ENCODE data around the gene MBOAT7. TPM values are rescaled to one million over a fixed set of nuclear protein-coding genes. Genes with fewer than 3 reads are reported as not detected.

Gene MBOAT7
- total and polyA plus RNA-seq, 4 donors = 39.0 to 154 (median 73.3) TPM

DNA sequence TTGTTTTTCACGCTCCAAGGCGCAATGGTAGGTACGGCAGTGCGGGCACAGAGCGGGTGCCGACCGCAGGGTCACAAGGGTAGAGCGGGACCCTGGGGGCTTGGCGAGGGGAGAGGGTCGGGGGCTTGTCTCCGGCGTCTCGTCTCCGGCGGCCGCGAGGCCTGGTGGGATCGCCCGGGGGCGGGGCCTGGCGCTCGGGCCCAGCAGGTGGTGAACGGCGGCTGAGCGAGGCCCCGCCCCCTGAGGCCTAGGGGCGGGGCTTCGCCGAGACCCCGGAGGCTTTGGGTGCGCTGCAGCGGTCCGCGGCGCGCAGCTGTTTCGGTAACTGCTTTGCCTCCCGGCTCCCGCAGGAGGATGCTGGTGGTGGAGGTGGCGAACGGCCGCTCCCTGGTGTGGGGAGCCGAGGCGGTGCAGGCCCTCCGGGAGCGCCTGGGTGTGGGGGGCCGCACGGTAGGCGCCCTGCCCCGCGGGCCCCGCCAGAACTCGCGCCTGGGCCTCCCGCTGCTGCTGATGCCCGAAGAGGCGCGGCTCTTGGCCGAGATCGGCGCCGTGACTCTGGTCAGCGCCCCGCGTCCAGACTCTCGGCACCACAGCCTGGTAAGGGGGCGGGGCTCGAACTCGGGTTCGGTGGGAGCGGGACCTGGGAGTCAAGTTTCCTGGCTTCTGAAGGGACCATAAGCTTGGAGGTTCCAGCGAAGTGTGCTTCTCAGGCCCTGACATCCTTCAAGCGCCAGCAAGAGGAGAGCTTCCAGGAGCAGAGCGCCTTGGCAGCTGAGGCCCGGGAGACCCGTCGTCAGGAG lies 1.8 kb upstream of the MBOAT7 start, which contains the start of gene TSEN34:
Gene TSEN34, plus strand, starts transcription at position 298 of the 800 bp plus-strand sequence. Its CDS starts 57 bp downstream, at position 355.
- no peaks in the 10 kb centered on the region for H3K27me3 ChIP-seq (ENCODE audit: control insufficient read depth in 3 of 3, insufficient read depth in 3 of 3, low read length in 2 of 3)
- DNase-seq (peak in 2 of 3 donors; percentile 91 to 95), ATAC-seq (ENCODE audit: insufficient read depth, low FRiP score) (peak; percentile 34)
- peak within 1 kb of the TSS; percentile 57 for H3K4me3 ChIP-seq
- H3K4me1 ChIP-seq (ENCODE audit: control insufficient read depth in 5 of 5, insufficient read depth in 5 of 5, low read length in 5 of 5) = peaks cover 0 to 21% (median 8%) of the 10 kb centered on the region in 5 donors
- WGBS, 2 donors = 1% methylated on average over 62 to 77 of the region's 77 CpGs
- TF ChIP-seq, protein P1, sequence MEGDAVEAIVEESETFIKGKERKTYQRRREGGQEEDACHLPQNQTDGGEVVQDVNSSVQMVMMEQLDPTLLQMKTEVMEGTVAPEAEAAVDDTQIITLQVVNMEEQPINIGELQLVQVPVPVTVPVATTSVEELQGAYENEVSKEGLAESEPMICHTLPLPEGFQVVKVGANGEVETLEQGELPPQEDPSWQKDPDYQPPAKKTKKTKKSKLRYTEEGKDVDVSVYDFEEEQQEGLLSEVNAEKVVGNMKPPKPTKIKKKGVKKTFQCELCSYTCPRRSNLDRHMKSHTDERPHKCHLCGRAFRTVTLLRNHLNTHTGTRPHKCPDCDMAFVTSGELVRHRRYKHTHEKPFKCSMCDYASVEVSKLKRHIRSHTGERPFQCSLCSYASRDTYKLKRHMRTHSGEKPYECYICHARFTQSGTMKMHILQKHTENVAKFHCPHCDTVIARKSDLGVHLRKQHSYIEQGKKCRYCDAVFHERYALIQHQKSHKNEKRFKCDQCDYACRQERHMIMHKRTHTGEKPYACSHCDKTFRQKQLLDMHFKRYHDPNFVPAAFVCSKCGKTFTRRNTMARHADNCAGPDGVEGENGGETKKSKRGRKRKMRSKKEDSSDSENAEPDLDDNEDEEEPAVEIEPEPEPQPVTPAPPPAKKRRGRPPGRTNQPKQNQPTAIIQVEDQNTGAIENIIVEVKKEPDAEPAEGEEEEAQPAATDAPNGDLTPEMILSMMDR (IDR thresholded peaks at IDR 0.05; ENCODE audit: control extremely low read depth, extremely low read depth) = no peak
- H3K9me3 ChIP-seq (ENCODE audit: control insufficient read depth in 4 of 4, insufficient read depth in 3 of 4, low read length in 3 of 4) = no peaks in the 10 kb centered on the region
- H3K36me3 ChIP-seq (ENCODE audit: control insufficient read depth in 4 of 4, insufficient read depth in 4 of 4, low read length in 4 of 4) = peaks cover 0 to 14% (median 13%) of the 10 kb centered on the region in 4 donors
- peak within 1 kb of the TSS; percentile 84 to 98 for H3K9ac ChIP-seq (ENCODE audit: insufficient read depth in 1 of 2, low read length in 2 of 2)
- peak within 1 kb of the TSS; percentile 98 to 99 for H3K27ac ChIP-seq (ENCODE audit: low read depth in 1 of 2, low read length in 1 of 2)

GRCh38 chr19:54190503-54191010 lies 1.2 kb upstream of the MBOAT7 start:
- peak overlapping the region; percentile 98 to 99 for H3K27ac ChIP-seq (ENCODE audit: low read depth in 1 of 2, low read length in 1 of 2)
- no peaks in the 10 kb centered on the region for H3K27me3 ChIP-seq (ENCODE audit: control insufficient read depth in 3 of 3, insufficient read depth in 3 of 3, low read length in 2 of 3)
- DNase-seq (peak; percentile 100), ATAC-seq (ENCODE audit: insufficient read depth, low FRiP score) (peak; percentile 67)
- TF ChIP-seq, protein P1 (IDR thresholded peaks at IDR 0.05; ENCODE audit: control extremely low read depth, extremely low read depth) = no peak
- H3K36me3 ChIP-seq (ENCODE audit: control insufficient read depth in 4 of 4, insufficient read depth in 4 of 4, low read length in 4 of 4) = peaks cover 0 to 15% (median 14%) of the 10 kb centered on the region in 4 donors
- H3K9me3 ChIP-seq (ENCODE audit: control insufficient read depth in 4 of 4, insufficient read depth in 3 of 4, low read length in 3 of 4) = no peaks in the 10 kb centered on the region
- H3K4me1 ChIP-seq (ENCODE audit: control insufficient read depth in 5 of 5, insufficient read depth in 5 of 5, low read length in 5 of 5) = peaks cover 0 to 21% (median 8%) of the 10 kb centered on the region in 5 donors
- 0% methylated on average over 56 of the region's 56 CpGs for WGBS, 2 donors
- peak overlapping the region; percentile 57 for H3K4me3 ChIP-seq
- H3K9ac ChIP-seq (ENCODE audit: insufficient read depth in 1 of 2, low read length in 2 of 2) = peak overlapping the region; percentile 84 to 98

DNA sequence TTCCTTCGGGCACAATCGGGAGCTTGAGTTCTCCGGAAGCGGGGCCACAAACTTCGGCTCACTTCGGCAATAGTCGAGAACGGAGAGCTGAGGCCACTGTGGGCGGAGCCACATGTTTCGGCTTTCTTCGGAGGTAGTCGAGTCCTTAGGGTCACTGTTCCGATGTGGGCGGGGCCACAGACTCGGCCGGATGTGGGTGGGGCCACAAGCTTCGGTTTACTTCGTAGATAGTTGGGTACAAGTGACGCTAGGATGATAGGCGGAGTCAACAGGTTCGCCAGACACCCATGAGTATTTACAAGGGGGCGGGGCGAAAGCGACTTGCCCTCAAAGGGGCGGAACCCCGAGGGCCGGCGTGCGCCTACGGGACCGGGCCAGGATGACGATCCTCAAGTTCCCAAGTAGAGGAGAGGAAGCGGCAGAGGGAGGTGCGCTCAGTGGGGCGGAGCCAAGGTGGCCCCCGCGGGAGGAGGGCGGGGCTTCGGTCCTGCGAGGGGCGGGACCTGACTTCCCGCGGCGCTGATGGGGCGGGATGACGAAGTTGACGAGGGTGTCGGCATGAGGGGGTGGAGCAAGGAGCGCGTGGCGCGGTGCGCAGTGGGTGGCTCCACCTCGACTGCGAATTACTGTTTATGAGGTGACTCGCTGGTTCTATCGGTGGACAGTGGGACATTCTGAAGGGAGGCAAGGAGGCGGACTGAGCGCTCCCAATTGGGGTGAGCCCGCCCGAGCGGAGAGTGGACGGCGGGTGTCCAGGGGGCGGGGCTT lies 539 bp upstream of the MBOAT7 start:
- WGBS, 2 donors = 0% methylated on average over 61 to 65 of the region's 65 CpGs
- H3K27ac ChIP-seq (ENCODE audit: low read depth in 1 of 2, low read length in 1 of 2) = peak overlapping the region; percentile 98 to 99
- DNase-seq = peak; percentile 100
- peak; percentile 79 for ATAC-seq (ENCODE audit: insufficient read depth, low FRiP score)
- peaks cover 0 to 15% (median 14%) of the 10 kb centered on the region in 4 donors for H3K36me3 ChIP-seq (ENCODE audit: control insufficient read depth in 4 of 4, insufficient read depth in 4 of 4, low read length in 4 of 4)
- peaks cover 0 to 21% (median 8%) of the 10 kb centered on the region in 5 donors for H3K4me1 ChIP-seq (ENCODE audit: control insufficient read depth in 5 of 5, insufficient read depth in 5 of 5, low read length in 5 of 5)
- no peaks in the 10 kb centered on the region for H3K9me3 ChIP-seq (ENCODE audit: control insufficient read depth in 4 of 4, insufficient read depth in 3 of 4, low read length in 3 of 4)
- peak overlapping the region; percentile 84 to 98 for H3K9ac ChIP-seq (ENCODE audit: insufficient read depth in 1 of 2, low read length in 2 of 2)
- H3K27me3 ChIP-seq (ENCODE audit: control insufficient read depth in 3 of 3, insufficient read depth in 3 of 3, low read length in 2 of 3) = no peaks in the 10 kb centered on the region
- H3K4me3 ChIP-seq = peak overlapping the region; percentile 36
- TF ChIP-seq, protein P1 (IDR thresholded peaks at IDR 0.05; ENCODE audit: control extremely low read depth, extremely low read depth) = no peak

Data from lung (tissue), 12 donors.